GM18505 (cell line): ENCODE results near the gene CLCN4.

Experiments used
- ATAC-seq: cut with Tn5 transposase; IDR thresholded peaks from one replicate; pipeline ENCODE4 v1.9.1; 2021; ENCODE audit not compliant: unreplicated experiment
- POLR2A ChIP-seq: IDR thresholded peaks from 4 replicates; pipeline ENCODE4 v1.6.1; 2011; ENCODE audit warnings: borderline replicate concordance; ENCODE audit not compliant: insufficient read depth, insufficient read length; ENCODE audit errors: extremely low read depth

CLCN4 gene

GRCh38 chrX:10203617-10204016, 46.8 kb downstream of the CLCN4 start:
- no peak for TF ChIP-seq POLR2A
- no peak for ATAC-seq

- TF ChIP-seq POLR2A = no peak
- no peak for ATAC-seq
These were observed 49.5 kb downstream of the CLCN4 start for GRCh38 chrX:10206317-10206716.

- TF ChIP-seq POLR2A = no peak
- ATAC-seq = no peak
These were observed 51.6 kb downstream of the CLCN4 start for GRCh38 chrX:10208281-10208856.

GRCh38 chrX:10208953-10209352, 52.2 kb downstream of the CLCN4 start:
- TF ChIP-seq POLR2A = no peak
- no peak for ATAC-seq

- no peak for ATAC-seq
- TF ChIP-seq POLR2A = no peak
These were observed 55.6 kb downstream of the CLCN4 start for GRCh38 chrX:10212395-10212794.

- no peak for ATAC-seq
- TF ChIP-seq POLR2A = no peak
These were observed 56.9 kb downstream of the CLCN4 start for GRCh38 chrX:10213716-10214115.

GRCh38 chrX:10216208-10216607, 59.4 kb downstream of the CLCN4 start:
- TF ChIP-seq POLR2A = no peak
- ATAC-seq = no peak

- ATAC-seq = no peak
- no peak for TF ChIP-seq POLR2A
These were observed 60.4 kb downstream of the CLCN4 start for GRCh38 chrX:10217198-10217597.

- TF ChIP-seq POLR2A = no peak
These were observed 64.9 kb downstream of the CLCN4 start for GRCh38 chrX:10221651-10222050.

GRCh38 chrX:10223276-10223675, 66.5 kb downstream of the CLCN4 start:
- ATAC-seq = no peak
- TF ChIP-seq POLR2A = no peak

More at GRCh38 chrX:10221651-10222050, 64.9 kb downstream of the CLCN4 start:
- no peak for ATAC-seq

GRCh38 chrX:10223781-10224180, 67.0 kb downstream of the CLCN4 start:
- TF ChIP-seq POLR2A = no peak
- no peak for ATAC-seq

GRCh38 chrX:10230222-10230621, 73.4 kb downstream of the CLCN4 start:
- no peak for ATAC-seq
- no peak for TF ChIP-seq POLR2A

- no peak for ATAC-seq
- TF ChIP-seq POLR2A = no peak
These were observed 74.7 kb downstream of the CLCN4 start for GRCh38 chrX:10231461-10231860.

GRCh38 chrX:10233173-10233572, 76.4 kb downstream of the CLCN4 start:
- no peak for ATAC-seq
- no peak for TF ChIP-seq POLR2A

GRCh38 chrX:10233696-10234095, 76.9 kb downstream of the CLCN4 start:
- ATAC-seq = no peak
- TF ChIP-seq POLR2A = no peak
